ENCODE data around the gene SLC17A3. TPM values are rescaled to one million over a fixed set of nuclear protein-coding genes. Genes with fewer than 3 reads are reported as not detected.

SLC17A3 gene
- total RNA-seq, 1 experiment from 2014 or later = not detected

DNA sequence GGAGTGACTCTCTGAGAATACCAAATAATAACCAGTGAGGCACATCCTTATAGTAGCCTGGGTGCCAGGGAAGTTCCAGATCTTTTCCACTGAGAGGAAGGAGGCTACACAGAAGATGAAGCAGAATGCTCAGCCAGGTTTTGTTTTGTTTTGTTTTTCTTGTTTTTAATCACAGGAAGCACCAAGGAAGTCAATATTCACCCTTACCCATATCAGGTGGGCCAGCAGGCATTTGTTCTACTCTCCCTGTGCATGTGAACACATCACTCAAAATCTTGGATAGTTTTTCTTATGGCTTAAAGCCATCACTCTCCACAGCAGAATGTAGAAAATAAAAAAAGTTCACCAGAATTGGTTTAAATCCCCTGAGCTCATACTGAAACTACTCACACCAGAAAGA is 52.7 kb downstream of the SLC17A3 start:
- ATAC-seq = no peak
- POLR2A ChIA-PET = no interaction called here

GRCh38 chr6:25816252-25816651 is 57.8 kb downstream of the SLC17A3 start:
- Histone ChIP-seq H3K9me3 (ENCODE audit: control insufficient read depth, insufficient read depth, low read depth, low read length) (no peaks in the 10 kb centered on the region), H3K27me3 (ENCODE audit: control insufficient read depth, insufficient read depth, low read length) (peaks cover 3% of the 10 kb centered on the region; the same call in 1 of the 2 replicates), H3K4me3 (ENCODE audit: low read depth in 2 of 2, low read length in 2 of 2) (no peak overlapping the region), H3K36me3 (ENCODE audit: control insufficient read depth, insufficient read depth, low read length) (no peaks in the 10 kb centered on the region), H3K4me1 (ENCODE audit: control insufficient read depth, insufficient read depth, low read length) (no peaks in the 10 kb centered on the region), H3K27ac (ENCODE audit: low read length) (no peak overlapping the region)
- DNase-seq (ENCODE audit: low read depth, low spot score) (no peak), ATAC-seq (no peak)
- no TSS peak for BruUV-seq (replicated peaks)
- POLR2A ChIA-PET = no interaction called here
- CTCF ChIA-PET = no interaction called here
- in situ Hi-C loops (cut with HindIII; ENCODE audit: low pct_unique_long_range_greater_than_20kb, low sequenced_read_pairs) (no loop called here), intact Hi-C loops (cut with micrococcal nuclease; ENCODE audit: unreplicated experiment) (no loop called here)
- TF ChIP-seq, protein P1, sequence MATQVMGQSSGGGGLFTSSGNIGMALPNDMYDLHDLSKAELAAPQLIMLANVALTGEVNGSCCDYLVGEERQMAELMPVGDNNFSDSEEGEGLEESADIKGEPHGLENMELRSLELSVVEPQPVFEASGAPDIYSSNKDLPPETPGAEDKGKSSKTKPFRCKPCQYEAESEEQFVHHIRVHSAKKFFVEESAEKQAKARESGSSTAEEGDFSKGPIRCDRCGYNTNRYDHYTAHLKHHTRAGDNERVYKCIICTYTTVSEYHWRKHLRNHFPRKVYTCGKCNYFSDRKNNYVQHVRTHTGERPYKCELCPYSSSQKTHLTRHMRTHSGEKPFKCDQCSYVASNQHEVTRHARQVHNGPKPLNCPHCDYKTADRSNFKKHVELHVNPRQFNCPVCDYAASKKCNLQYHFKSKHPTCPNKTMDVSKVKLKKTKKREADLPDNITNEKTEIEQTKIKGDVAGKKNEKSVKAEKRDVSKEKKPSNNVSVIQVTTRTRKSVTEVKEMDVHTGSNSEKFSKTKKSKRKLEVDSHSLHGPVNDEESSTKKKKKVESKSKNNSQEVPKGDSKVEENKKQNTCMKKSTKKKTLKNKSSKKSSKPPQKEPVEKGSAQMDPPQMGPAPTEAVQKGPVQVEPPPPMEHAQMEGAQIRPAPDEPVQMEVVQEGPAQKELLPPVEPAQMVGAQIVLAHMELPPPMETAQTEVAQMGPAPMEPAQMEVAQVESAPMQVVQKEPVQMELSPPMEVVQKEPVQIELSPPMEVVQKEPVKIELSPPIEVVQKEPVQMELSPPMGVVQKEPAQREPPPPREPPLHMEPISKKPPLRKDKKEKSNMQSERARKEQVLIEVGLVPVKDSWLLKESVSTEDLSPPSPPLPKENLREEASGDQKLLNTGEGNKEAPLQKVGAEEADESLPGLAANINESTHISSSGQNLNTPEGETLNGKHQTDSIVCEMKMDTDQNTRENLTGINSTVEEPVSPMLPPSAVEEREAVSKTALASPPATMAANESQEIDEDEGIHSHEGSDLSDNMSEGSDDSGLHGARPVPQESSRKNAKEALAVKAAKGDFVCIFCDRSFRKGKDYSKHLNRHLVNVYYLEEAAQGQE (IDR thresholded peaks at IDR 0.05; ENCODE audit: insufficient read depth in 1 of 2, low read depth in 2 of 2, low read length in 1 of 2) = no peak
- TF ChIP-seq POLR2AphosphoS5 (IDR thresholded peaks at IDR 0.05; ENCODE audit: low read depth, low read length) (no peak), TCF7L2 (IDR thresholded peaks at IDR 0.05; ENCODE audit: low read depth, low read length) (no peak), SIN3A (IDR thresholded peaks at IDR 0.05; ENCODE audit: borderline replicate concordance, insufficient read depth, low read depth, low read length) (no peak)
- TF ChIP-seq, protein P2, sequence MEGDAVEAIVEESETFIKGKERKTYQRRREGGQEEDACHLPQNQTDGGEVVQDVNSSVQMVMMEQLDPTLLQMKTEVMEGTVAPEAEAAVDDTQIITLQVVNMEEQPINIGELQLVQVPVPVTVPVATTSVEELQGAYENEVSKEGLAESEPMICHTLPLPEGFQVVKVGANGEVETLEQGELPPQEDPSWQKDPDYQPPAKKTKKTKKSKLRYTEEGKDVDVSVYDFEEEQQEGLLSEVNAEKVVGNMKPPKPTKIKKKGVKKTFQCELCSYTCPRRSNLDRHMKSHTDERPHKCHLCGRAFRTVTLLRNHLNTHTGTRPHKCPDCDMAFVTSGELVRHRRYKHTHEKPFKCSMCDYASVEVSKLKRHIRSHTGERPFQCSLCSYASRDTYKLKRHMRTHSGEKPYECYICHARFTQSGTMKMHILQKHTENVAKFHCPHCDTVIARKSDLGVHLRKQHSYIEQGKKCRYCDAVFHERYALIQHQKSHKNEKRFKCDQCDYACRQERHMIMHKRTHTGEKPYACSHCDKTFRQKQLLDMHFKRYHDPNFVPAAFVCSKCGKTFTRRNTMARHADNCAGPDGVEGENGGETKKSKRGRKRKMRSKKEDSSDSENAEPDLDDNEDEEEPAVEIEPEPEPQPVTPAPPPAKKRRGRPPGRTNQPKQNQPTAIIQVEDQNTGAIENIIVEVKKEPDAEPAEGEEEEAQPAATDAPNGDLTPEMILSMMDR (IDR thresholded peaks at IDR 0.05) = no peak

More for the DNA sequence above, 52.7 kb downstream of the SLC17A3 start:
- intact Hi-C loops (cut with micrococcal nuclease; ENCODE audit: unreplicated experiment) = no loop called here
- no peak overlapping the region for H3K27ac ChIP-seq (ENCODE audit: low read length)
- BruUV-seq (replicated peaks) = no TSS peak
- DNase-seq (ENCODE audit: low read depth, low spot score) = no peak
- no peaks in the 10 kb centered on the region for H3K4me1 ChIP-seq (ENCODE audit: control insufficient read depth, insufficient read depth, low read length)
- no peaks in the 10 kb centered on the region for H3K9me3 ChIP-seq (ENCODE audit: control insufficient read depth, insufficient read depth, low read depth, low read length)
- CTCF ChIA-PET = no interaction called here
- no peaks in the 10 kb centered on the region; the same call in 1 of the 2 replicates for H3K36me3 ChIP-seq (ENCODE audit: control insufficient read depth, insufficient read depth, low read length)
- TF ChIP-seq, protein P1 (IDR thresholded peaks at IDR 0.05; ENCODE audit: insufficient read depth in 1 of 2, low read depth in 2 of 2, low read length in 1 of 2) = no peak
- TF ChIP-seq, protein P2 (IDR thresholded peaks at IDR 0.05) = no peak
- TF ChIP-seq POLR2AphosphoS5 (IDR thresholded peaks at IDR 0.05; ENCODE audit: low read depth, low read length) (no peak), SIN3A (IDR thresholded peaks at IDR 0.05; ENCODE audit: borderline replicate concordance, insufficient read depth, low read depth, low read length) (no peak), TCF7L2 (IDR thresholded peaks at IDR 0.05; ENCODE audit: low read depth, low read length) (no peak)
- H3K4me3 ChIP-seq (ENCODE audit: low read depth in 2 of 2, low read length in 2 of 2) = no peak overlapping the region
- peaks cover 3% of the 10 kb centered on the region; the same call in 1 of the 2 replicates for H3K27me3 ChIP-seq (ENCODE audit: control insufficient read depth, insufficient read depth, low read length)
- in situ Hi-C loops (cut with HindIII; ENCODE audit: low pct_unique_long_range_greater_than_20kb, low sequenced_read_pairs) = no loop called here
